A549 (cell line): ENCODE data around the gene ESD. TPM values are rescaled to one million over a fixed set of nuclear protein-coding genes. Genes with fewer than 3 reads are reported as not detected.

ENCODE experiments used
- ATAC-seq, 2 experiments: fragments of 200-7000 bp in 1 of 2; fragments of >200 bp in 1 of 2; cut with Nextera tagmentation in 1 of 2; cut with Tn5 transposase in 1 of 2; 3 replicates each; pipeline versions ENCODE4 v1.8.0 to v1.9.1; 2018 to 2020; ENCODE audit warnings: mild to moderate bottlenecking in 1 of 2, moderate library complexity in 1 of 2
- CTCF ChIA-PET: fragments of 300-600 bp; sonication (Branson Sonifier 250); formaldehyde crosslinking; extraction: SDS; loops from one replicate; lab custom pipeline; 2021; ENCODE audit warnings: antibody characterized with exemption, inconsistent platforms; lab: Yijun Ruan, JAX
- POLR2A ChIA-PET: fragments of 350-600 bp; formaldehyde crosslinking; extraction: SDS; loops from one replicate; lab custom pipeline; 2021; ENCODE audit warnings: antibody characterized with exemption, inconsistent platforms; lab: Yijun Ruan, JAX
- DNase-seq, 2 experiments: peaks; one replicate each; pipeline versions ENCODE4 v3.0.0 to v3.0.0-alpha.2; 2011 to 2016; ENCODE audit warnings: low read depth in 1 of 2, low spot score in 1 of 2
- FAIRE-seq: peaks from 2 replicates; lab custom pipeline; 2011; peaks lifted over from hg19 to GRCh38; lab: Jason Lieb, UNC
- H3K27ac ChIP-seq, 2 experiments: fragments of >200 bp; sonication (Bioruptor Twin); formaldehyde crosslinking; 3 replicates each; pipeline ENCODE4 v1.5.1; 2016 to 2017
- H3K4me1 ChIP-seq: fragments of >200 bp; sonication (Bioruptor Twin); formaldehyde crosslinking; 3 replicates; pipeline ENCODE4 v1.6.1; 2016
- H3K4me2 ChIP-seq: fragments of >200 bp; sonication (Bioruptor Twin); formaldehyde crosslinking; 3 replicates; pipeline ENCODE4 v1.6.1; 2016
- H3K4me3 ChIP-seq: fragments of >200 bp; sonication (Bioruptor Twin); formaldehyde crosslinking; 3 replicates; pipeline ENCODE4 v1.5.1; 2016
- H3K9me3 ChIP-seq: fragments of >200 bp; sonication (Bioruptor Twin); formaldehyde crosslinking; 3 replicates; pipeline ENCODE4 v1.6.1; 2016
- BHLHE40 ChIP-seq: IDR thresholded peaks from 2 replicates; pipeline ENCODE4 v1.6.1; 2012; ENCODE audit warnings: low read depth, low read length, inconsistent platforms
- CHD2 ChIP-seq: fragments of 150-350 bp; IDR thresholded peaks from 2 replicates; pipeline ENCODE4 v1.6.1; 2014; ENCODE audit warnings: low read length; ENCODE audit not compliant: partially characterized antibody
- ESRRA ChIP-seq: fragments of 150-350 bp; IDR thresholded peaks from 2 replicates; pipeline ENCODE4 v1.6.1; 2014; ENCODE audit warnings: mild to moderate bottlenecking, low read length, borderline replicate concordance
- JUN ChIP-seq, 2 experiments: fragments of >200 bp; sonication (Bioruptor Twin); formaldehyde crosslinking; IDR thresholded peaks; 2 replicates in 1 of 2; 3 replicates in 1 of 2; pipeline ENCODE4 v1.6.1; 2016 to 2017
- MAFK ChIP-seq: fragments of 450-650 bp; IDR thresholded peaks from 2 replicates; pipeline ENCODE4 v1.6.1; 2014; ENCODE audit not compliant: partially characterized antibody
- MYC ChIP-seq: IDR thresholded peaks from 2 replicates; pipeline ENCODE4 v1.6.1; 2012; ENCODE audit warnings: mild to moderate bottlenecking, inconsistent platforms, low read length, improper control_type of control experiment, borderline replicate concordance
- NPAS2 ChIP-seq: fragments of 250-450 bp; sonication (Bioruptor Pico); IDR thresholded peaks from 2 replicates; pipeline ENCODE4 v1.8.0; 2022; ENCODE audit warnings: mild to moderate bottlenecking, moderate library complexity, borderline replicate concordance
- PHF8 ChIP-seq: fragments of 200-600 bp; sonication (generic); IDR thresholded peaks from 2 replicates; pipeline ENCODE4 v1.6.1; 2016; ENCODE audit warnings: low read depth, mild to moderate bottlenecking, antibody characterized with exemption, moderate library complexity, borderline replicate concordance
- POLR2A ChIP-seq: IDR thresholded peaks from 2 replicates; pipeline ENCODE4 v1.6.1; 2012; ENCODE audit warnings: mild to moderate bottlenecking, low read length
- TP53 ChIP-seq: fragments of 250-450 bp; sonication (Bioruptor Pico); IDR thresholded peaks from 2 replicates; pipeline ENCODE4 v1.5.0; 2021; ENCODE audit warnings: mild to moderate bottlenecking, moderate library complexity
- ZNF302 ChIP-seq: fragments of 250-450 bp; sonication (Bioruptor Pico); IDR thresholded peaks from 2 replicates; pipeline ENCODE4 v1.9.0; 2021; ENCODE audit warnings: inconsistent platforms, mild to moderate bottlenecking, moderate library complexity
- ZSCAN20 ChIP-seq: fragments of 250-450 bp; sonication (Bioruptor Pico); IDR thresholded peaks from 2 replicates; pipeline ENCODE4 v1.8.0; 2022; ENCODE audit warnings: mild to moderate bottlenecking, moderate library complexity
- WGBS: methylation state at CpG from one replicate; pipeline ENCODE4 v1.1.6; 2017; ENCODE audit errors: missing lambda C conversion rate; 5-methylcytosine and 5-hydroxymethylcytosine counted together
- polyA minus RNA-seq: library from RNA; depleted of rRNA, polyadenylated mRNA; stranded (reverse); fragments of >200 nt; gene quantifications from 2 replicates; pipeline ENCODE4 v1.2.3, GENCODE V29; 2011; rRNA and poly(A)+ RNA removed
- polyA plus RNA-seq, 4 experiments: library from polyadenylated mRNA; depleted of rRNA in 3 of 4; stranded (reverse); fragments of >200 nt; fragmentation: RNase III in 1 of 4; extraction: RNeasy Plus Mini Kit Qiagen cat#74134 plus additional on column Dnase treatment in 1 of 4; gene quantifications; 2 replicates in 3 of 4; 3 replicates in 1 of 4; pipeline ENCODE4 v1.2.3, GENCODE V29; 2011 to 2017
- TF ChIP-seq, protein P1 (sequence below): fragments of 250-450 bp; sonication (Bioruptor Pico); IDR thresholded peaks from 2 replicates; pipeline ENCODE4 v1.5.0; 2021; ENCODE audit warnings: mild to moderate bottlenecking, moderate library complexity, borderline replicate concordance
- TF ChIP-seq, protein P2 (sequence below): fragments of 250-450 bp; sonication (Bioruptor Pico); IDR thresholded peaks from 2 replicates; pipeline ENCODE4 v1.5.0; 2020; ENCODE audit warnings: low read depth, mild to moderate bottlenecking, moderate library complexity
- TF ChIP-seq, protein P3 (sequence below): IDR thresholded peaks from 2 replicates; pipeline ENCODE4 v1.6.1; 2012
- TF ChIP-seq, protein P4 (sequence below): fragments of 200-600 bp; sonication (generic); IDR thresholded peaks from 2 replicates; pipeline ENCODE4 v1.6.1; 2016; ENCODE audit warnings: antibody characterized with exemption, mild to moderate bottlenecking, moderate library complexity
- TF ChIP-seq, protein P5 (sequence below): IDR thresholded peaks from 2 replicates; pipeline ENCODE4 v1.6.1; 2012; ENCODE audit warnings: low read depth, borderline replicate concordance
- TF ChIP-seq, protein P6 (sequence below): fragments of 450-650 bp; IDR thresholded peaks from 2 replicates; pipeline ENCODE4 v1.6.1; 2014; ENCODE audit warnings: antibody characterized with exemption

The ESD gene, protein sequence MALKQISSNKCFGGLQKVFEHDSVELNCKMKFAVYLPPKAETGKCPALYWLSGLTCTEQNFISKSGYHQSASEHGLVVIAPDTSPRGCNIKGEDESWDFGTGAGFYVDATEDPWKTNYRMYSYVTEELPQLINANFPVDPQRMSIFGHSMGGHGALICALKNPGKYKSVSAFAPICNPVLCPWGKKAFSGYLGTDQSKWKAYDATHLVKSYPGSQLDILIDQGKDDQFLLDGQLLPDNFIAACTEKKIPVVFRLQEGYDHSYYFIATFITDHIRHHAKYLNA
- polyA plus RNA-seq (2011; rRNA removed) (122 and 147 TPM in 2 replicates), polyA plus RNA-seq (2017; fragmentation: RNase III; extraction: RNeasy Plus Mini Kit Qiagen cat#74134 plus additional on column Dnase treatment) (107 to 116 TPM (median 111 TPM) in 3 replicates), polyA minus RNA-seq (20.6 and 22.6 TPM in 2 replicates)
- 36.8 and 41.6 TPM in 2 replicates for polyA plus RNA-seq (2012; cell fraction: cytosol; rRNA removed)
- 14.8 and 19.1 TPM in 2 replicates for polyA plus RNA-seq (2012; cell fraction: nucleus; rRNA removed)

DNA sequence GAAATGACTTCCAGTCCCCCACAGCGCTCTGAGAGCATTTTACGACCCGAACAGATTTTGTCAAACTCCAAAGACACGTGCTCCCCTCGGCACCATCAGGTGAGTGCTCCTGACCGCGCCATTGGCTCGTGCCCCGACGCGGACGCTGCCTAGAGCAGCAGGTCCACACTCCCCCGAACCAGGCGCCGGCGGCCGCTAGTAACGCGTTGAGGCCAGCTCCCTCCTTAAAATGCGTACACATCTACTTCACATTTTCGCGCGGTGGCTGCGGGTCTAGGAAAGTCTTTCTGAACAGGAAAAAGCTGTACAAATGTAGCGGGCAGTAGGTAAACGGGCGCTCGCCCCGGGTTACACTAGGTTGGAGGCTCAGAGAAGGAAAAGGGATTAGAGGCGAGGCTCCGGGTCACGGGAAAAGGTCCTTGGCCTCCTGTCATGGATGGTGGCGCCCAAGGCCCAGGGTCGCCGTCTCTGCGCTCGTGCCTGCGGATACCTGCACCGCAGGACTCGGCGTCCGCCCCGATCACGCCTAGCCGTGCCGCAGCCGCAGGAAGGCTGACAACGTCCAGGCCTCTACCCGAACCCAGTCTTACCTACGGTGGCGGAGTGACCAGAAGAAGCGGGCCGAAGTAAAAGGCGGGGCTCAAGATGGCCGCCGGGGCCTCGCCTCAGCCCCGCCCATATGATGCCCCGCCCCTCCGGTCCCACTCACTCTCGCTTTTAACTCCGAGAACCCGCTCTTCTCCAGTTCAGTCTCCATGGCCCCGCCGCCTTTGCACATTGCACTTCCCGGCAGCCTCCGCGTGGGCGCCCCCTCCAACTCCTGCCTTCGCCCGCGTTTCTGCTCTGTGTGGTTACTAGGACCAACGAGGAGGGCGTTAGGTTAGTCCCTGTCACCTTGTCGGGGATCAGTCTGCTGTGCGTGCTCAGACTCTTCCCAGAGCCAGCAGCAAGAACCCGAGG, at the start of gene ESD:
Gene ESD, minus strand, starts transcription at position 647 of the 960 bp plus-strand sequence. CDS start 5,748 bp downstream, outside the sequence.
- Histone ChIP-seq H3K4me2 (peak within 1 kb of the TSS; percentile 94), H3K4me3 (peak within 1 kb of the TSS; percentile 89), H3K27ac (peak within 1 kb of the TSS; percentile 95 to 98)
- ChIA-PET POLR2A (no interaction called here), CTCF (interaction anchor here (1.1 to 1.4 kb wide), 3 partner anchors 32 to 265 kb away, joined by 3 to 7 read pairs (median 3); no protein-coding TSS in a partner anchor)
- peak; percentile 96 for ATAC-seq
- TF ChIP-seq, protein P1, sequence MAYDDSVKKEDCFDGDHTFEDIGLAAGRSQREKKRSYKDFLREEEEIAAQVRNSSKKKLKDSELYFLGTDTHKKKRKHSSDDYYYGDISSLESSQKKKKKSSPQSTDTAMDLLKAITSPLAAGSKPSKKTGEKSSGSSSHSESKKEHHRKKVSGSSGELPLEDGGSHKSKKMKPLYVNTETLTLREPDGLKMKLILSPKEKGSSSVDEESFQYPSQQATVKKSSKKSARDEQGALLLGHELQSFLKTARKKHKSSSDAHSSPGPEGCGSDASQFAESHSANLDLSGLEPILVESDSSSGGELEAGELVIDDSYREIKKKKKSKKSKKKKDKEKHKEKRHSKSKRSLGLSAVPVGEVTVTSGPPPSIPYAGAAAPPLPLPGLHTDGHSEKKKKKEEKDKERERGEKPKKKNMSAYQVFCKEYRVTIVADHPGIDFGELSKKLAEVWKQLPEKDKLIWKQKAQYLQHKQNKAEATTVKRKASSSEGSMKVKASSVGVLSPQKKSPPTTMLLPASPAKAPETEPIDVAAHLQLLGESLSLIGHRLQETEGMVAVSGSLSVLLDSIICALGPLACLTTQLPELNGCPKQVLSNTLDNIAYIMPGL, result no peak
- TF ChIP-seq, protein P2, sequence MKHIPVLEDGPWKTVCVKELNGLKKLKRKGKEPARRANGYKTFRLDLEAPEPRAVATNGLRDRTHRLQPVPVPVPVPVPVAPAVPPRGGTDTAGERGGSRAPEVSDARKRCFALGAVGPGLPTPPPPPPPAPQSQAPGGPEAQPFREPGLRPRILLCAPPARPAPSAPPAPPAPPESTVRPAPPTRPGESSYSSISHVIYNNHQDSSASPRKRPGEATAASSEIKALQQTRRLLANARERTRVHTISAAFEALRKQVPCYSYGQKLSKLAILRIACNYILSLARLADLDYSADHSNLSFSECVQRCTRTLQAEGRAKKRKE (CRISPR knock-in tag), result peak; percentile 62; the same call in 1 of the 2 replicates
- TF ChIP-seq POLR2A (peak; percentile 48; the same call in 1 of the 2 replicates), NPAS2 (CRISPR knock-in tag) (0 out of 2 replicates have a peak, but pooled peaks have one; percentile 22), ESRRA (no peak), CHD2 (peak; percentile 52), JUN (IDR thresholded peaks at IDR 0.05) (peak; percentile 63 to 73), ZNF302 (CRISPR knock-in tag) (peak; percentile 46; the same call in 1 of the 2 replicates), PHF8 (peak; percentile 73), TP53 (CRISPR knock-in tag) (peak; percentile 74; the same call in 1 of the 2 replicates), MYC (peak; percentile 65; the same call in 1 of the 2 replicates), MAFK (no peak), ZSCAN20 (CRISPR knock-in tag) (no peak), BHLHE40 (0 out of 2 replicates have a peak, but pooled peaks have one; percentile 8)
- TF ChIP-seq, protein P3, sequence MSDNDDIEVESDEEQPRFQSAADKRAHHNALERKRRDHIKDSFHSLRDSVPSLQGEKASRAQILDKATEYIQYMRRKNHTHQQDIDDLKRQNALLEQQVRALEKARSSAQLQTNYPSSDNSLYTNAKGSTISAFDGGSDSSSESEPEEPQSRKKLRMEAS, result peak; percentile 87
- TF ChIP-seq, protein P4, sequence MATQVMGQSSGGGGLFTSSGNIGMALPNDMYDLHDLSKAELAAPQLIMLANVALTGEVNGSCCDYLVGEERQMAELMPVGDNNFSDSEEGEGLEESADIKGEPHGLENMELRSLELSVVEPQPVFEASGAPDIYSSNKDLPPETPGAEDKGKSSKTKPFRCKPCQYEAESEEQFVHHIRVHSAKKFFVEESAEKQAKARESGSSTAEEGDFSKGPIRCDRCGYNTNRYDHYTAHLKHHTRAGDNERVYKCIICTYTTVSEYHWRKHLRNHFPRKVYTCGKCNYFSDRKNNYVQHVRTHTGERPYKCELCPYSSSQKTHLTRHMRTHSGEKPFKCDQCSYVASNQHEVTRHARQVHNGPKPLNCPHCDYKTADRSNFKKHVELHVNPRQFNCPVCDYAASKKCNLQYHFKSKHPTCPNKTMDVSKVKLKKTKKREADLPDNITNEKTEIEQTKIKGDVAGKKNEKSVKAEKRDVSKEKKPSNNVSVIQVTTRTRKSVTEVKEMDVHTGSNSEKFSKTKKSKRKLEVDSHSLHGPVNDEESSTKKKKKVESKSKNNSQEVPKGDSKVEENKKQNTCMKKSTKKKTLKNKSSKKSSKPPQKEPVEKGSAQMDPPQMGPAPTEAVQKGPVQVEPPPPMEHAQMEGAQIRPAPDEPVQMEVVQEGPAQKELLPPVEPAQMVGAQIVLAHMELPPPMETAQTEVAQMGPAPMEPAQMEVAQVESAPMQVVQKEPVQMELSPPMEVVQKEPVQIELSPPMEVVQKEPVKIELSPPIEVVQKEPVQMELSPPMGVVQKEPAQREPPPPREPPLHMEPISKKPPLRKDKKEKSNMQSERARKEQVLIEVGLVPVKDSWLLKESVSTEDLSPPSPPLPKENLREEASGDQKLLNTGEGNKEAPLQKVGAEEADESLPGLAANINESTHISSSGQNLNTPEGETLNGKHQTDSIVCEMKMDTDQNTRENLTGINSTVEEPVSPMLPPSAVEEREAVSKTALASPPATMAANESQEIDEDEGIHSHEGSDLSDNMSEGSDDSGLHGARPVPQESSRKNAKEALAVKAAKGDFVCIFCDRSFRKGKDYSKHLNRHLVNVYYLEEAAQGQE, result peak; percentile 49
- TF ChIP-seq, protein P5, sequence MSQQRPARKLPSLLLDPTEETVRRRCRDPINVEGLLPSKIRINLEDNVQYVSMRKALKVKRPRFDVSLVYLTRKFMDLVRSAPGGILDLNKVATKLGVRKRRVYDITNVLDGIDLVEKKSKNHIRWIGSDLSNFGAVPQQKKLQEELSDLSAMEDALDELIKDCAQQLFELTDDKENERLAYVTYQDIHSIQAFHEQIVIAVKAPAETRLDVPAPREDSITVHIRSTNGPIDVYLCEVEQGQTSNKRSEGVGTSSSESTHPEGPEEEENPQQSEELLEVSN, result peak; percentile 85
- TF ChIP-seq, protein P6, sequence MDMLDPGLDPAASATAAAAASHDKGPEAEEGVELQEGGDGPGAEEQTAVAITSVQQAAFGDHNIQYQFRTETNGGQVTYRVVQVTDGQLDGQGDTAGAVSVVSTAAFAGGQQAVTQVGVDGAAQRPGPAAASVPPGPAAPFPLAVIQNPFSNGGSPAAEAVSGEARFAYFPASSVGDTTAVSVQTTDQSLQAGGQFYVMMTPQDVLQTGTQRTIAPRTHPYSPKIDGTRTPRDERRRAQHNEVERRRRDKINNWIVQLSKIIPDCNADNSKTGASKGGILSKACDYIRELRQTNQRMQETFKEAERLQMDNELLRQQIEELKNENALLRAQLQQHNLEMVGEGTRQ, result peak; percentile 87
- TF ChIP-seq, all 56 proteins: peak for 14
- 3% methylated on average over 45 of the region's 77 CpGs for WGBS
- DNase-seq, result peak; percentile 62 to 90
- Histone ChIP-seq H3K9me3 (no peaks in the 10 kb centered on the region), H3K4me1 (peaks cover 14% of the 10 kb centered on the region; the same call in 1 of the 3 replicates)
- no peak for FAIRE-seq
